Stimulated activated CD4-positive, alpha-beta T cell treated with anti-CD3 and anti-CD28 coated beads, Interleukin-12 subunit alpha, Interleukin-12 subunit beta, amount 100 ng/mL, for 48 hours (primary cell): ENCODE results near the gene MBNL3.
A peak's percentile ranks its signal among the peaks of the same experiment; 100 is the strongest.
"Not testable (repeated sequence)": the region's sequence is repeated elsewhere in the genome, so short reads cannot be mapped to it uniquely, and the experiment has no call there.

ENCODE experiments used
- DNase-seq, 3 donors: peaks; one replicate each; pipeline ENCODE4 v3.0.0-alpha.2; 2020; ENCODE audit warnings: low read depth in 2 of 3, low spot score in 1 of 3

Gene MBNL3

GRCh38 chrX:132480581-132481203 is 8.1 kb downstream of the MBNL3 start:
- DNase-seq = no peak

GRCh38 chrX:132474544-132475248 is 14.1 kb downstream of the MBNL3 start:
- DNase-seq = no peak

- DNase-seq = no peak
Measured at GRCh38 chrX:132472397-132472796, 16.4 kb downstream of the MBNL3 start.

- no peak for DNase-seq
Measured at GRCh38 chrX:132470831-132471230, 18.0 kb downstream of the MBNL3 start.

- DNase-seq = no peak
Measured at GRCh38 chrX:132470179-132470578, 18.7 kb downstream of the MBNL3 start.

GRCh38 chrX:132468454-132468853 is 20.4 kb downstream of the MBNL3 start:
- no peak for DNase-seq

- no peak for DNase-seq
Measured at GRCh38 chrX:132467989-132468388, 20.8 kb downstream of the MBNL3 start.

- DNase-seq = no peak
Measured at GRCh38 chrX:132467026-132467425, 21.8 kb downstream of the MBNL3 start.

GRCh38 chrX:132463411-132463810 is 25.4 kb downstream of the MBNL3 start:
- DNase-seq = peak in 1 of 3 donors; percentile 38

GRCh38 chrX:132461886-132462285 is 27.0 kb downstream of the MBNL3 start:
- no peak for DNase-seq

GRCh38 chrX:132452911-132453550 is 35.8 kb downstream of the MBNL3 start:
- DNase-seq = no peak

GRCh38 chrX:132445909-132446308 is 42.9 kb downstream of the MBNL3 start:
- DNase-seq = not testable (repeated sequence)

GRCh38 chrX:132444936-132445335 is 43.9 kb downstream of the MBNL3 start:
- DNase-seq = no peak

GRCh38 chrX:132443196-132444135 is 45.4 kb downstream of the MBNL3 start:
- DNase-seq = no peak

- no peak for DNase-seq
Measured at GRCh38 chrX:132442691-132443090, 46.1 kb downstream of the MBNL3 start.

GRCh38 chrX:132435222-132435621 is 53.6 kb downstream of the MBNL3 start:
- no peak for DNase-seq

GRCh38 chrX:132433551-132433950 is 55.3 kb downstream of the MBNL3 start:
- no peak for DNase-seq

GRCh38 chrX:132433001-132433400 is 55.8 kb downstream of the MBNL3 start:
- DNase-seq = no peak

- DNase-seq = no peak
Measured at GRCh38 chrX:132428896-132429295, 59.9 kb downstream of the MBNL3 start.

GRCh38 chrX:132426695-132427281 is 62.0 kb downstream of the MBNL3 start:
- DNase-seq = no peak

- no peak for DNase-seq
Measured at GRCh38 chrX:132425744-132426318, 63.0 kb downstream of the MBNL3 start.
